IPS-11a (cell line): ENCODE results near the gene SPATA17.

Experiments used
- H3K4me3 ChIP-seq: one replicate; pipeline ENCODE4 v1.5.1; 2013; ENCODE audit warnings: low read depth, low read length, control low read depth

SPATA17 gene

DNA sequence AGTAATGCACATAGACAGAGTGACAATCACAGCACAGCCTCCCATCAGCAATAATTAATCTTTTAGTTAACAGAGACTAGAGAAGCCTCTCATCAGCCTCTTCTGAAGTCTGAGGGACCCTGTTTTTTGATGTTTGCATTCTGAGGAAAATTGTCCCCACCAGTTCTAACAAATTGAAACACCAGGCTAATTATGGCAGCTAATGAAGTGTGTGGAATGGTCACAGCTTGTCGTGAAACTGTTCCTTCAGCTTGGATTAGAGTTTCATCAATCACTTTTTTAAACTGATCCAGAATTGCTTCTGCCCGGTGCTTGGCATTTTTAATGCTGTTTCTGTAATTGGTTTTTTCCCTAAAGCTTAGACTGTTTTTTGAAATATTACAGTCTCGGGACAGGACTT, 208.0 kb downstream of the SPATA17 start:
- H3K4me3 ChIP-seq, result no peak overlapping the region

DNA sequence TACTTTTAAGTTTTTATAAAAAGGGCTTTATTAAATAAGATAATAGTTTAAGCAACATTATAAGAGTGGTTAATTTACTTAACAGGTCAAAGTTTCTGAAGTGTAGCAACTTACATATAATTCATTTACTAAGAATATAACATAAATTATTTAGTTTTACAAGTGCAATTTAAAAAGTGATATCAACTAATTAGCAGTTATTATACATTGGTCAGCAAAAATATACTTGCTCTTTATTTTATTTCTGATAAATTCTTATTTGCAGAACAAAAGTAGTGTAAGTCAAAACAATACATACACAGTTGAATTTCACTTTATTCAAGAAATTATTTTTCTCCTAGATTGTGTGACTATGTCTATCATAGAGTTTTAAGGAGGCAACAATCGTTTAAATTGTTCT, 215.6 kb downstream of the SPATA17 start:
- H3K4me3 ChIP-seq, result no peak overlapping the region

DNA sequence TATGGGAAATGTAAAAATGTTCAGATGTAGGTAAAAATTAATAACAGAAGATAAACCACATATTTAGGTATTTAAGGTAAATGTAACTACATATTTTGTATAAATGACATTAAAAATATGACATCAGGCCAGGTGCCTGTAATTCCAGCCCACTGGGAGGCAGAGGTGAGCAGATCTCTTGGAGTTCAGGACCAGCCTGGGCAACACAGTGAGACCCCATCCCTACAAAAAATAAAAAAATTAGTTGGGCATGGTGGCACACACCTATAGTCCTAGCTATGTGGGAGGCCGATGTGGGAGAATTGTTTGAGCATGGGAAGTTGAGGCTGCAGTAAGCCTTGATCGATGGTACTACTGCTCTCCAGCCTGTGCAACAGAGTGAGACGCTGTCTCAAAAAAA, 216.5 kb downstream of the SPATA17 start:
- no peak overlapping the region for H3K4me3 ChIP-seq

DNA sequence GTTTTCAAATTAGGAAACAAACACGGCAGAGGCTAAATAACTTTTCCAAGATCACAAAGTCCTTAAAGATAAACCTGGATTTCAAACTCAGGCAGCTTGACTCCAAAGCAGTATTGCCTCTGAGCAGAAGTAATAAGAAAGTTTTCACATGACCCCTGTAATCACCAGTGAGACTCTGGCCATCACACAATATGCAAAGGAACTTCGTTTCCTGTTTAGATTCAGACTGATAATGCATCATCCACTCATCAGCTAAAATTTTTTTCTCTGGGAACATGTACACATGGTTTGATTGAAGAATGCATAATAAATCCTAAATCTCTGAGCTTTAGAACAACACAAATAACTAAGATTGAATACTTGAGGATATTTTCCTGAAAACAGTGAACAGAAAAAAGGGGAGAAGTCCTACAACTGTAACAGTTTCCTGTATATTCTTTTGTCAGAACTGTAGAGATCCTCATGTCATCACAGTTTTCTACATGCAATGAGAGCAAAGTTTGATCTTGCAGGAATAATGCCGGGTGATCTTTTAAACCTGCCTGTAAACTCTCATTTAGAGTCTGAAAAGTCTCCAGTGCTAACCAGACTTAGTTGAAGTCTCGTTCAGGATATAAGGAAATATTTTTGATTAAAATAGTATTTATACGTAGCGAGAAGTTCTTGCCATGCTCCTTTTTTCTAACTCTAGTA, 225.3 kb downstream of the SPATA17 start:
- H3K4me3 ChIP-seq, result no peak overlapping the region

DNA sequence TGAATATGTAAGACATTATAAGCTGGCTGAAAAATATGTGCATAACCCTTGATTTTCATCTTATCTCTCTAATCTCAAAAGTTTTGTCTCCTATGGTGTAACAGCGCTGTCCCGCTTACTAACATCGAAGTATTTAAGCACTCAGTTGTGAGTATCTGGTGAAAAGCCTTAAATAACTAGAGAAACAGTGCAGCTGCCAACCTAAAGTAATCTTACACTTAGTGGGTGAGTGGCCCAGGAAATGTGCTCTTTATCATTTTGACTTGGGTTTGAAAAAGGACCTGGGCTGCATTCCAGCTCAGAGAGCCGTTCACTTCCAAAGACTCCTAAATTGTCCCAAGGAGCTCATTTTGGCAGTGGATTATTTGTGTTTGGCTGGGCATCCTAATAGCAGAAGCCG, 225.9 kb downstream of the SPATA17 start:
- no peak overlapping the region for H3K4me3 ChIP-seq

DNA sequence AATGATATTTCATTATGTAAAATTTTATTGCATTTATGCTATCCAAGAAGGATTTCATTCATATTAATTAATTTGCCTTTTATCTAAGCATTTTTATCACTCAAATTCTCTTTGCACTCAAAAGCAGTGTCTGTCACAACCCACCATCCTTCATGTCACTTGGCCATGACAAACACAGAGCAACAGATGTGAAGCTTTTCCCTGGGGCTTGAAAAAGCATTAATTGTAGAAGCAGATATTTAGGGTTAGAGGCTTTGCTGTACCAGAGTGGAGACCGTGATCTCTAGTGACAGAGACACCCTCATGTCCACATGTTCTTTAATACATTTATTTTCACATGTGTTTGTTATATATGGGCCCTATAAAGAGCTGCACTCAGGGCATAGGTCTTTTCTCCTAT, 230.5 kb downstream of the SPATA17 start:
- H3K4me3 ChIP-seq, result no peak overlapping the region

DNA sequence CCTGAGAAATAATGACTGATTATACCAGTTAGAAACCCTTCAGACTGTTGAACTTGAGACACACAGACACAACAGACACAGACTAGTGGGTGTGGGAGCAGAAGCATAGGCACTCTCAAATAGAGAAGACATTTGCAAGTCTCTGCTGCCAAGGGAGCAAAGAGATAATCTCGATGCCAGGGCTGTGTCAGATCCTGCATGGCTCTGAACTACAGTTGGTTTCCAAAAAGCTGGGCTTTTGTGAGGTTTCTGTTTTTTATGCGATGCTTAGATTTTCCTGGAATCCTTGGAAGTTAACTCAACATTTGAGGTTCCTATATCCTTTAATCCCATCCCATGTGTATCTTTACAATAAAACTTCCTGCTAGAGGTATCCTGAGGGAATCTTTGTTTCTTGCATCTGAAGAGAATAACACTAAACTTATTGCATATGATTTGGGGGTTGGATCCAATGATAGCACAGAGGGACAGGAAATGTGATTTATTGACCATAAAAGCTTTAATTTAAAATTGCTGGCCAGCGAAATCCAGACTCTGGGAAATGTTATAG, 236.4 kb downstream of the SPATA17 start:
- no peak overlapping the region for H3K4me3 ChIP-seq

DNA sequence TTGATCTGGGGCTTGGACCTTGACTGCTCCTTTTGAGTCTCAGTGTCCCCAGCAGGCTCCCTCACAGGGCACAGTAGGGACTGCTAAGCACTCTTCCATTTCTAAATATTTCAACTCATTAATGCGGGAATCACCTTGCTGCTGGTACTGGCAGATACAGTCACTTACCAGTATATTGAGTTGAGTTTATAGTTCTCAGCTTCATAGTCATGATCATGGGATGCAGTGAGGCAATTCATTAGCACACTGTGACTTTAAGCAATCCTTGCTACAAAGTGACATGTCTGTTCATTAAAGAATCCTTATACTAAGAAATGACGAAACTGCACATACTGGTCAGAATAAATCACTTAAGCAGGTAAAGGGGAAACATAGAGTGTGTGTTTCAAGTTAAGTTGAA, 240.8 kb downstream of the SPATA17 start:
- no peak overlapping the region for H3K4me3 ChIP-seq

DNA sequence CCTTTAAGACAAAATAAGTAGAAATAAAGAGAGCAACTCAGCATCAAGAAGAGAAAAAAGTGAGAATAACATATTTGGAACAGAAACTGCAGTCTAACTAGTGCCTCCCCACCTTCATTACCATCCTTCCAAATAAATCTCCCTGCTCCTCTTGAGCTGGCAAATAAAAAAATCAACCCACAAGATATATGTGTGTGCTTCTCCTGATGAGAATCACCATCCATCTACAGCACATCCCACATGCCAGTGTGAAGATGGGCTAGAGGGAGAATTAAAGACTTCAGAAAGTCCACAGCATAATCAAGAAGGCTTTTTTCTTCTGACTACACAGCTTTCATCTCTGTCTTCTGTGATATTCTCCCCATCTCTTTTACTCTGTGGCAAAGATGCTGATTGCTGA, 244.1 kb downstream of the SPATA17 start:
- no peak overlapping the region for H3K4me3 ChIP-seq

DNA sequence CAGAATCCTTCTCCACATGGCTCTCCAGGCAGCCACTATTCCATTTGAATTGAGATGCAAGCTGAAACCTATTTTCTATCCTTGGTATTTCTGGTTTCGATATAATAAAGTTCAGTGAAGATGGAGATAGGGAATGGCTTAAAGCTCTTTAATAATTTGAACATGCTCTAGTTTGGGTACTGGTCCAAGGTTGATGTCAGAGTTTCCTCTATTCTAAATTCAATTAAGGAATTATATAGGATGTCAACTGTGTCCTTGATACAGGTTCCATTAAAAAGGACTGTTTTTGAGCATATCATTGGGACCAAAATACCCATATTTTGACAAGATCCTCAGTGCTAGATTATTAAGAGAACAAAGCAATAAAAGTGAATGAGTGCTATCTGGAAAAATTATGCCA, 245.3 kb downstream of the SPATA17 start:
- no peak overlapping the region for H3K4me3 ChIP-seq

DNA sequence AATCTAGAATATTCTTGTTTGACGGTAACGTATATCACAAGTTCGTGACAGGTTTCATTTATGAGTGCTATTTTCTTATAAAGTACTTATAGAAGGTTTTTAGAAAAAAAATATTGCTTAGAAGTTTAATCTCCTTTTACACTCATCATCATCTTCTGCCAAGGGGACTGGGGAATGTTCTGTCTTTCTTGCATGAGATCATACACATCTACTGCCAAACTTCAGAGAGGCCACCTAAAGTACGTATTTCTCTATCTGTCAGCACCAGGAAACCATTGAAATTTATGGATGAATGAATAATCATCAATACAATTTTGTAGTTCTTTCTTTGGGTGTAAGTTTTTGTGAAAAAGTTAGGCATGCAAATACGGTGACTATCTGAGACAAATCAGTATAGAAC, 245.8 kb downstream of the SPATA17 start:
- H3K4me3 ChIP-seq, result no peak overlapping the region

DNA sequence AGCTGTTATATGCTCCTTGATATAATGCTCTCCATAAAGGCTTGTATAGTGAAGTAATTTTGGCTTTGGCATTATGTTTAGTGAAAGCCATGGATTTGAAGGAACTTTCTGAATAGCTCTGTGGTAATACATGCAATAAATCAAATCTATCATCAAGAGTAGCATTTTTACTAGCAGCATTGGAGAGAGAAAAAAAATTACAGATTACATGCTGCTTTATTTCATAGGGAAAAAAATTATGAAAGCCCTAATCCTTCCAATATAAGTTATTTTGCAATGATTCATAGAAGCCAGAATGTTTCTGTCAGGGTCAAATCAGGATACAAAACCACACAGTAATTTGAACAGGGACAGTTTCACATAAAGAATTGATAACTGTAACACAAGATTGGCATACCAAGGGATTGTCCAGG, 250.0 kb downstream of the SPATA17 start:
- H3K4me3 ChIP-seq, result no peak overlapping the region

DNA sequence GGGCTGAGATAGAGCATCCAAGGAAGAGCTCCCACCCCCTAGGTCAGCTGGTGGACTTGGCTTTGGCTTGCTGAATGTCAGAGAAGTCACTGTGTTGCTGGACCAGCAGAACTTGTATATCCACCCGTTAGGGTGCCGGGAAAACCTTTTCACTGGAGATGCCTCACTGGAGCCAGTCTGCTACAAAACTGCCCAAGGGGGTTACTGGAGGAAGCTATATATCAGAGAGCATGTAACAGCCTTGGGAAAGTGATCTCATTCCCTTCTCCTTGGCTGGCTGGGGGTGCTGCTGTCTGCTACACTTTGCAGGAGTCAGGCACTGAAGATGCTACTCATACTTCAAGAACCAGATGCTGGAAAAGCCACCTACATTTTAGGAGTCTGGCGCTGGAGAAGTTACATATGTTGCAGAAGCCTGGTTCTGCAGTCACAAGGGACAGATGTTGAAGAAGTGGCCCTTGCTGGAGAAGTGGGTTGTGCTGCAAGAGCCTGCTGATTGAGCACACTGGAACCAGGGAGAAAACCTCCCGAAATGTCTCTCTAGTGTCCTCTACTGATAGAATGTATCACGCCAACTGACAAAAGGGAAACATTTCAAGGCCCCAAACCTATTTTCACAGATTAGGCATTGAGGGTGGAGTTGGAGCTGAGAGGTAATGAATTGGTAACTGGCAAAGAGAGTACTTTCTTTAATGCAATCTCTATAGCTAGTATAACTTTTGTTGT, 250.6 kb downstream of the SPATA17 start:
- no peak overlapping the region for H3K4me3 ChIP-seq

DNA sequence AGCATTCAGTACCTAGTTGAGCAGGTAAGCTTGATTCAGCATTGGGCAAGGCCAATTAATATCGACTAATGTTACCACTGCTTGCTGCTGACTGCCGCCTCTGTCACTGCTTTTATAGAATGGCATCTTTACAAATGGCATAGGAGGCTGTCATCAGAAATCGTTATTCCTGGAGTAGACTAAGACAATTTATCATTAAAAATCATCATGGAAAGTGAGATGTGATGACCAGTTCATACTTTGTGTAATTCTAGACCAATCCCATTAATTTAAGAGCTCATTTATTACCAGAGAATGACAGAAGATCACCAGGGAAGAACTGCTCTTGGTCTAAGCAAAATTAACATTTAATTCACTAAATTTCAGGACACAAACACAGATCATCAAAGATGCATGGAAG, 254.0 kb downstream of the SPATA17 start:
- no peak overlapping the region for H3K4me3 ChIP-seq

DNA sequence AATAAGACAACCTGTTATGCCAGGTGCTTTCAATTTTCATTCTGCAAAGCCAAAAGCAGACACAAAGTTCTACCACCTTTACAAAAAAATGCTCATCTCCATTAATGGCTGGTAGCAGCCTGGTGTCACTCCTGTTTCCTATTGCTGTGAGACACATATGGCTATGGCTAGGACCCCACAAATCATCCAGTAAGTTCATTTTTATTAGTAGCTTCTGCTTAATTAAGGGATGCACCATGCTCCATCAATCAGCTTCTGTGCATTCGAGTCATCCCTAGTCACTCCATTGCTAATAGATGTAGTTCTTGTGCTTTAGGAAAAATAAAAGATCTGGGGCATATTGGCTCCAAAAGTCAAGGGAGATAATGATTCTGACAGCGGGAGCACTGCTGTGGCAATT, 257.2 kb downstream of the SPATA17 start:
- no peak overlapping the region for H3K4me3 ChIP-seq

DNA sequence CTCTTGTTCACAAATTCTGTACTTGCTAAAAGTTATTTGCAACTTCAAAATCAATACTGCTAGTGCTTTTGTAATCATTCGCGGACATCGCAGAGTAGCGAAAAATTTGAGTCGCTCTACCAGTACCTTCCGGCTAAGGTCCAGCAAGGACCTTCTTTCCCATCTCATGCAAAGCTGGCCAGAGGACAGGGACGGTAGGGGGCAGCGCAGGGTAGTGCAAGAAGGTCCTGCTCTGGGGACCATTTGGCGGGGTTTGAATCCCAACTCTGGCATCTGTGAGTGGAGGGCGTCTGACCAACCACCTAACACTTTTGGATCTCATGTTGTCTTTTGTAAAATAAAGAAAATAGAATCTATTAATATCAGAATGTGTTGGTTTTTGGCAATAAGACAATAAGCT, 258.3 kb downstream of the SPATA17 start:
- H3K4me3 ChIP-seq, result no peak overlapping the region

DNA sequence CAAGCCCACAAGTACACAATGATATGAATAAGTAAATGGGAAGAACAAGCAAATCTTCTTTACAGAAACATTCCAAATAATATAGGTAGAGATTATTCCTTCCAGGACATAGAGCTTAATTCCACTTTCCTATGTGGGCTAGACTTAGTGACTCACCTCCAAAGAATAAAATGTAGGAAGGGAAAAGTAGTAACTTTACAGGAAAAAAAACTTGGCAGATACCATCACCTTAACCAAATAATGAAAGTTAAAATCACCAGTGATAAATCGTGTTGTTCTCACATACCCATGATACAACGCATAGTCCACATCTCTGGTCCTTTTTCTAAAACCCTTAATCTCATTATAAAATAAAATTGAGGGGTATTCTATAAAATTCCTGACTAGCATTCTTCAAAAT, 260.8 kb downstream of the SPATA17 start:
- H3K4me3 ChIP-seq, result no peak overlapping the region

DNA sequence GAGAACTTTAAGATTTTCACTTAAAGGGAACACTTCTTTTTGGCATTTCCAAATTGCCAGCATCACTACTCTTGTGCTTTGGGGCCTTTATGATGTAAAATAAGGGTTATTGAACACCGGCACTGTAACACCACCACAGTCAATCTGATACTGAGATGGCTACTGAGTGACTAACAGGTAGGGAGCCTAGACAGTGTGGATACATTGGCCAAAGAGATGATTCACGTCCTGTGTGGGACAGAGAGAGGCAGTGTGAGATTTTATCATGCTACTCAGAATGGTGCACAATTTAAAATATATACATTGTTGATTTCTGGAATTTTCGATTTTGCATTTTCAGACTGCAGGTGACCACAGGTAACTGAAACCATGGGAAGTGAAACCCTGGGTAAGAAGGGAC, 261.6 kb downstream of the SPATA17 start:
- no peak overlapping the region for H3K4me3 ChIP-seq

DNA sequence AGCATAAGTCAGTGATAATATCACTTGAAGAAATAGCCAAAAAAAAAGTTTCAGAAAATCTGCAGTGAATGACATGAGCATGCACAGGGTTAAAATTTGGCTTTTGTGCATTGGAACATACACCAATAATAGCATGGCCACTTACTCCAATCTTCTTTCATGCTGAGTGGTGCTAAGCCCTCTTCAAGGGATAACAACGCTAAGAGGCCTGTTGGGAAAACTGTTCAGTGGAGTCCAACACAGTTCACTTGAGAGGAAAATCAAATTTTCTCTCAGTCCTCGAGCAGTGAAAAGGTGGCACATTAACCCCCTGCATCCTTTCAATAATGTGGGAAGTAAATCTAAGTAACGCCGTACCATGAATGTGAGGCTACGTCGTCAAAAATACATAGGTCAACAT, 264.7 kb downstream of the SPATA17 start:
- no peak overlapping the region for H3K4me3 ChIP-seq

DNA sequence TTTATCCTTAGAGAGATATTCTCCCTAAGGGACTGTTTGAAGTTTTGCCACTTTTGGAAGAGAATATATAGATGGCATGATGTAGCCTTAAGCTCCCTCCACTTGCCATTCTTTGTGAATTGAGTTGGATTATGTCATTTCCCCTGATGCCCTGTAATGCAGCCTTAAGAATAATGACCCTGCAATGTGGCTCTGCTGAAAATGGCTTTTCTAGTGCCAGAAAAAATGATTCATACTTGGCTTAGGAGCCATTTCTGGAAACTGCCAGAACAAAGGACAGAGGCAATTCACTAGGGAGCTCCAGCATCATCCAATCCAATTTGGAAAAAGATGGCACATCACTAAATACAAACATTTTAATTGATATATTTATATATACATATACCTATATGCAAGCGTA, 265.3 kb downstream of the SPATA17 start:
- H3K4me3 ChIP-seq, result no peak overlapping the region

DNA sequence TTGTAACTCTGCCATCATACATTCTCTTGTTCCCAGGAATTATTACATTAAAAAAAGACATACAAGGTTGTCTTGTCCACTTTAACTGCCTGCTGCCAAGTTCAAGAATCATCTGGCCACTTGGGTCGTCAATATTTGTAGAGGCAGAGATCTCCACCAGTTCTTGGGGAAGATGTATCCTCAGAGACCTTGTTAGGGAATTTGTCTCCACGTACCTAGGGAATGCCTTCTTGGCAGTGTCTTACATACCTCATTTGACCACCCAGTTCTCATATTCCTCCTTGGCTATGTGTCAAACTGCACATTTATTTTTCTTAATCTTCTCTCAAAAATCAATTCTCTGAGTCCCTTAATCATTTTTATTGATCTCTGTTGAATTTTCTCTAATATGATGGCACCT, 266.0 kb downstream of the SPATA17 start:
- H3K4me3 ChIP-seq, result no peak overlapping the region

DNA sequence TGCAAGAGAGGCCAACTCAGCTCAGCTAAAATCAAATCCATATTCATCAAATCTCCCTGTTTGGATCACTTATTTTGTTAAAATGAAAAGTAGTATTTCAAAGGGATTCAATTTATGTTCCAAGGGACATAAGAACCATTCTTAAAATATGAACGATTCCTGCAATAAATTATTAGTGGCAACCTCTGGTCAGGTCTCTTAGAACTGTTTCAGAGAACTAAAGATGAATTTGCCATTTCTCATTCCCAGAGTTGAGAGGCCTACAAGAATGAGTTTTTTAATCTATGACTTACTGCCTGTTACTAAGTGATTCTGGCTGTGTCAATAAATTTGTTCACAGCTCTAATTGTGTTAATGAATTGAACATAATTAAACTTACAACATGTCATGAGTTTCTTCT, 268.5 kb downstream of the SPATA17 start:
- H3K4me3 ChIP-seq, result no peak overlapping the region

DNA sequence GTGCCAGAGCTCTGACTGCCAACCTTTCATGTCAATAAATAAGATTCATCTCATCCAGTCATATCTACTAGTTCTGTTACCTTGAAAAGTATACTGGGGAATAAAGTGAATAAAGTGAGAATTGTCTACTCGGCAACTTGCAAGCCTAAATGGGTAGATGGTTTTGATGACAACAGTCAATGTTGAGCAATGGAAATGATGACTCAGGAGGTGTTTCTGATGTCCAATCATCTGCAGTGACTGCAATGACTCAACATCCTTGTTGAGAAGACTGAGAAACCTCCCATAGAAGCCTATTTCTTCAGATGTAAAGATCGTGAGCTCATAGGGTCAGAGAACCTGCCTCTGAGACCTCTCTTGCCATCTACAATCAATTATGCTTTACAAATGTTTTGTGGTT, 276.4 kb downstream of the SPATA17 start:
- H3K4me3 ChIP-seq, result no peak overlapping the region
